Loucy (cell line): ENCODE results near the gene TMEM233.

Experiments
- H2AFZ ChIP-seq: fragments of 200-600 bp; sonication (generic); 2 replicates; pipeline ENCODE4 v1.6.0; 2016; ENCODE audit warnings: antibody characterized with exemption, mild to moderate bottlenecking, low read length, moderate library complexity
- H3F3A ChIP-seq: fragments of 200-600 bp; 2 replicates; pipeline ENCODE4 v1.6.0; 2016; ENCODE audit warnings: antibody characterized with exemption, low read depth, mild to moderate bottlenecking
- H3K27me3 ChIP-seq: fragments of 200-600 bp; sonication (generic); 2 replicates; pipeline ENCODE4 v1.6.1; 2014; ENCODE audit warnings: low read length, mild to moderate bottlenecking; ENCODE audit not compliant: insufficient read depth, poor library complexity, severe bottlenecking
- H3K36me3 ChIP-seq: fragments of 200-600 bp; sonication (generic); 2 replicates; pipeline ENCODE4 v1.6.1; 2016; ENCODE audit warnings: low read length; ENCODE audit not compliant: insufficient read depth
- H3K4me1 ChIP-seq: fragments of 200-600 bp; sonication (generic); 2 replicates; pipeline ENCODE4 v1.5.1; 2014; ENCODE audit warnings: low read length, mild to moderate bottlenecking; ENCODE audit not compliant: insufficient read depth, poor library complexity, severe bottlenecking
- H3K4me2 ChIP-seq: fragments of 200-600 bp; sonication (generic); 2 replicates; pipeline ENCODE4 v1.6.0; 2014; ENCODE audit warnings: antibody characterized with exemption, low read length, low read depth, mild to moderate bottlenecking; ENCODE audit not compliant: poor library complexity, severe bottlenecking
- H3K4me3 ChIP-seq: fragments of 200-600 bp; sonication (generic); 2 replicates; pipeline ENCODE4 v1.5.1; 2014; ENCODE audit warnings: low read length, mild to moderate bottlenecking, mixed read lengths; ENCODE audit not compliant: poor library complexity, severe bottlenecking
- H3K79me2 ChIP-seq: fragments of 200-600 bp; sonication (generic); 2 replicates; pipeline ENCODE4 v1.6.1; 2014; ENCODE audit warnings: low read length; ENCODE audit not compliant: insufficient read depth
- H3K9ac ChIP-seq: fragments of 200-600 bp; sonication (generic); 2 replicates; pipeline ENCODE4 v1.6.0; 2014; ENCODE audit warnings: mild to moderate bottlenecking, low read depth, low read length, moderate library complexity; ENCODE audit not compliant: poor library complexity, severe bottlenecking
- H3K9me2 ChIP-seq: fragments of 200-600 bp; sonication (generic); replicated peaks from 2 replicates; pipeline ENCODE4 v1.6.1; 2016; ENCODE audit warnings: low read depth, low read length, mixed read lengths
- H3K9me3 ChIP-seq: fragments of 200-600 bp; sonication (generic); 2 replicates; pipeline ENCODE4 v1.6.1; 2014; ENCODE audit warnings: mild to moderate bottlenecking, antibody characterized with exemption, low read length, low read depth; ENCODE audit not compliant: insufficient read depth
- H4K20me1 ChIP-seq: fragments of 200-600 bp; sonication (generic); 2 replicates; pipeline ENCODE4 v1.6.0; 2014; ENCODE audit warnings: antibody characterized with exemption, low read length, mild to moderate bottlenecking; ENCODE audit not compliant: insufficient read depth, poor library complexity, severe bottlenecking
- EZH2phosphoT487 ChIP-seq: fragments of 200-600 bp; IDR thresholded peaks from 2 replicates; pipeline ENCODE4 v1.6.1; 2018; ENCODE audit warnings: antibody characterized with exemption, mild to moderate bottlenecking, moderate library complexity, borderline replicate concordance
- TF ChIP-seq, protein P1 (sequence below): fragments of 200-600 bp; sonication (generic); conservative IDR thresholded peaks from 2 replicates; pipeline ENCODE4 v1.5.1; 2014; ENCODE audit warnings: mild to moderate bottlenecking, antibody characterized with exemption, low read length

Gene TMEM233

GRCh38 chr12:119631930-119632678 lies 38.5 kb downstream of the TMEM233 start:
- H2AFZ ChIP-seq, result no peak overlapping the region
- H3K9ac ChIP-seq, result no peak overlapping the region
- no peak overlapping the region for H3K4me2 ChIP-seq
- no peaks in the 10 kb centered on the region for H3K4me1 ChIP-seq
- H3K27me3 ChIP-seq, result no peaks in the 10 kb centered on the region
- H3K36me3 ChIP-seq, result no peaks in the 10 kb centered on the region
- H3K9me2 ChIP-seq, result no peaks in the 10 kb centered on the region
- H3K9me3 ChIP-seq, result no peaks in the 10 kb centered on the region
- H3K79me2 ChIP-seq, result no peaks in the 10 kb centered on the region
- no peak overlapping the region for H3K4me3 ChIP-seq
- no peak for TF ChIP-seq EZH2phosphoT487
- TF ChIP-seq, protein P1, sequence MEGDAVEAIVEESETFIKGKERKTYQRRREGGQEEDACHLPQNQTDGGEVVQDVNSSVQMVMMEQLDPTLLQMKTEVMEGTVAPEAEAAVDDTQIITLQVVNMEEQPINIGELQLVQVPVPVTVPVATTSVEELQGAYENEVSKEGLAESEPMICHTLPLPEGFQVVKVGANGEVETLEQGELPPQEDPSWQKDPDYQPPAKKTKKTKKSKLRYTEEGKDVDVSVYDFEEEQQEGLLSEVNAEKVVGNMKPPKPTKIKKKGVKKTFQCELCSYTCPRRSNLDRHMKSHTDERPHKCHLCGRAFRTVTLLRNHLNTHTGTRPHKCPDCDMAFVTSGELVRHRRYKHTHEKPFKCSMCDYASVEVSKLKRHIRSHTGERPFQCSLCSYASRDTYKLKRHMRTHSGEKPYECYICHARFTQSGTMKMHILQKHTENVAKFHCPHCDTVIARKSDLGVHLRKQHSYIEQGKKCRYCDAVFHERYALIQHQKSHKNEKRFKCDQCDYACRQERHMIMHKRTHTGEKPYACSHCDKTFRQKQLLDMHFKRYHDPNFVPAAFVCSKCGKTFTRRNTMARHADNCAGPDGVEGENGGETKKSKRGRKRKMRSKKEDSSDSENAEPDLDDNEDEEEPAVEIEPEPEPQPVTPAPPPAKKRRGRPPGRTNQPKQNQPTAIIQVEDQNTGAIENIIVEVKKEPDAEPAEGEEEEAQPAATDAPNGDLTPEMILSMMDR, result no peak
- no peaks in the 10 kb centered on the region for H4K20me1 ChIP-seq
- no peaks in the 10 kb centered on the region for H3F3A ChIP-seq

DNA sequence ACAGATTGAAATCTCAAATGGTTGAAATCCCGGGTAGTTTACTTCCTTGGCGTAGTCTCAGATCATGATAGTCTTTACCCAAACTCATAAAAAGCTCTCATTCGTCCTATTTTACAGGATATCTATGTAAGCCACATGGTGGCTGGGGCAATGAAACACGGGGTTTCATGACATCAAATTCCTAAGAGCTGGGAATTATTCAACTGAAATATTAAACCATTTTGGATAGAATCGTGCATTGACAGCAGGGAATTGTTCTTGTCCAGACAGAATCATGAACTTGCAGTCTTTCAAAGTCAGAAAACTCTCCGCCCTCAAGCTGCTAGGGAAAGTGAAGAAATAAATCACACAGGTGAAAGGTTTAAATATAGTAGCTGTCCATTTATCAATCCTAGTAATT lies 41.2 kb downstream of the TMEM233 start:
- H3K36me3 ChIP-seq, result no peaks in the 10 kb centered on the region
- H3K9me3 ChIP-seq, result no peaks in the 10 kb centered on the region
- no peak overlapping the region for H2AFZ ChIP-seq
- no peaks in the 10 kb centered on the region for H3F3A ChIP-seq
- no peaks in the 10 kb centered on the region for H3K4me1 ChIP-seq
- no peaks in the 10 kb centered on the region for H4K20me1 ChIP-seq
- no peaks in the 10 kb centered on the region for H3K79me2 ChIP-seq
- H3K9ac ChIP-seq, result no peak overlapping the region
- H3K9me2 ChIP-seq, result no peaks in the 10 kb centered on the region
- no peak for TF ChIP-seq EZH2phosphoT487
- TF ChIP-seq, protein P1, result no peak
- no peak overlapping the region for H3K4me3 ChIP-seq
- H3K4me2 ChIP-seq, result no peak overlapping the region
- no peaks in the 10 kb centered on the region for H3K27me3 ChIP-seq

DNA sequence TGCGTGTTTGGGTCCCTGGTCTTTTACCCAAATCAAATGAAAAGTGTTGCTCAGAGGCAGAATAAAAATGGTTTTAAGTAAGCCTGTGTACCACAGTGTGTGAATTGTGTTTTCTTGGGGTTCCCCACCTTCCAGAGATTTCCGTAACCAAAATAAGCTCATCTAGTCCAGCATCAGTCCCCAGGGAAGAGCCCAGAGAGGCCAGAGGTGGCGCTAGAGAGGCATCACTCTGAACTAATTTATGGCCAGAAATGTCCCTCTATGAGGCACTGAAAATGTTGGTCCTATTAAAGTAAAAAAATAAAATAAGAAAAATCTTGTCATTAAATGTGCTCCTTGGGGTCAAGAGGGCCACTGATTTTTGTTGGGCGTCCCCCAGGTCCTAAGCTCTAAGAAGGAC lies 49.4 kb downstream of the TMEM233 start:
- TF ChIP-seq, protein P1, result peak; percentile 66
- no peak for TF ChIP-seq EZH2phosphoT487
- no peak overlapping the region for H2AFZ ChIP-seq
- H3F3A ChIP-seq, result no peaks in the 10 kb centered on the region
- H3K9me3 ChIP-seq, result no peaks in the 10 kb centered on the region
- H3K4me3 ChIP-seq, result no peak overlapping the region
- no peaks in the 10 kb centered on the region for H3K4me1 ChIP-seq
- no peaks in the 10 kb centered on the region for H4K20me1 ChIP-seq
- no peaks in the 10 kb centered on the region for H3K9me2 ChIP-seq
- no peak overlapping the region for H3K9ac ChIP-seq
- no peaks in the 10 kb centered on the region for H3K36me3 ChIP-seq
- H3K4me2 ChIP-seq, result no peak overlapping the region
- no peaks in the 10 kb centered on the region for H3K27me3 ChIP-seq
- no peaks in the 10 kb centered on the region for H3K79me2 ChIP-seq
